GM12875 (cell line): ENCODE results near the gene C19orf33.

ENCODE experiments used
- H3K4me3 ChIP-seq: one replicate; pipeline ENCODE4 v1.5.1; 2011; ENCODE audit warnings: low read depth, low read length, control low read depth
- CTCF ChIP-seq: IDR thresholded peaks from 2 replicates; pipeline ENCODE4 v1.5.1; 2011; ENCODE audit warnings: low read depth, mild to moderate bottlenecking, control low read depth, inconsistent platforms, low read length, moderate library complexity, borderline replicate concordance; ENCODE audit not compliant: insufficient read depth

Gene C19orf33

DNA sequence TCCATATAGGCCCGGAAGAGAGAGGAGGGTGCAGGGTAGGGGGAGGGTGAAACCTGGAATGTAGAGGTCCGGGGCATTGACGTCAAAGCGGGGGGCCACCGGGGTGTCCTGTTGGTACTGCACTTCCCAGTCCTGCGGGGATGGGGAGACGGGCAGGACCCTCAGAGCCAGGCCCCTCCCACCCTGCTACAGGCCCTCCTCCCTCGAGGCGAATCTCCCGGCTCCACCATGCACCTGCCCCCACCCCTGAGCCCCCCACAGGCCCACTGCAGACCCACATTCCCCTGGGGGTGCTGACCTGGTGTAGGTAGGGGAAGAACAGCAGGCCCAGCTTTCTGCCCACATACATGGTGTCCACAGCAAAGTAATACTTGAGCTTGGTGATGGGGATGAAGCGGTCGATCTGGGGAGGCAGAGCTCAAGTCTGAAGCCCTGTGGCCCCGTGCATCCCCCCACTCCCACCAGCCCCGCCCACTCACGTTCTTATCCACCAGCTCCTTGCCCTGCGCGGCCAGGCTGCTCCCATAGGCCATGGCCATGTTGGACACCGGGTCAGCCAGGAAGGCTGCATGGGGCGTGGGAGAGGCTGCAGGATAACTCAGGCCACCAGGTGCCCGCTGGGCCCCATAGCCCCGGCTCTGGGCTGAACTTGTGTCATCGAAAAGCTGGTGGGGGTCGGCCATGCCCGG lies 5.0 kb downstream of the C19orf33 start:
- TF ChIP-seq CTCF: no peak
- H3K4me3 ChIP-seq: no peak overlapping the region

- TF ChIP-seq CTCF: no peak
These were observed 5.7 kb downstream of the C19orf33 start for GRCh38 chr19:38309615-38310278.

DNA sequence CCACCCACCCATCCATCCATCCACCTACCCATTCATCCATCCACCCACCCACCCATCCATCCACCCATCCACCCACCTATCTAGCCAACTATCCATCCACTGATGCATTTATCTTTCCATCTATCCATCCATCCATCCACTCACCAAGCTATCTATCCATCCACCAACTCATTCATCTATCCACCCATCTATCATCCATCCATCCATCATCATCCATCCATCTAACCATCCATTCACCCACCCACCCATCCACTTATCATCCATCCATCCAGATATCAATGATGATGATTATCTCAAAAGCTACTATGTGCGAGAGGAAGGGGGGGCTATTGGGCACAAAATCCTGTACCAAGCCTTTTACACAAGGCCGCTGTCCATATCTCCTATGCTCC lies 6.2 kb downstream of the C19orf33 start:
- H3K4me3 ChIP-seq: no peak overlapping the region
- no peak for TF ChIP-seq CTCF

More at GRCh38 chr19:38309615-38310278, 5.7 kb downstream of the C19orf33 start:
- no peak overlapping the region for H3K4me3 ChIP-seq

DNA sequence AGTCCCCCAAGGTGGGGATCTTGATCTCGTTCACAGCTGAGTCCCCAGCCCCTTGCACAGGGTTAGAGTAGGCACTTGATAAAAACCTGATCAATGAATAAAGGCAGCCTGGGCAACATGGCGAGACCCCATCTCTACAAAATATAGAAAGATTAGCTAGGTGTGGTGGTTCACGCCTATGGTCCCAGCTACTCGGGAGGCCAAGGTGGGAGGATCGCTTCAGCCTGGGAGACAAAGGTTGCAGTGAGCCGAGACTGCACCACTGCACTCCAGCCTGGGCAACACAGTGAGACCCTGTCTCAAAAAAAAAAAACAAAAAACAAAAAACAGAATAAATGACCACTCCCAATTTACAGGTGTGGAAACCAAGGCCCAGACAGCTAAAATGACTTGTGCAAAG lies 6.9 kb downstream of the C19orf33 start:
- no peak for TF ChIP-seq CTCF

DNA sequence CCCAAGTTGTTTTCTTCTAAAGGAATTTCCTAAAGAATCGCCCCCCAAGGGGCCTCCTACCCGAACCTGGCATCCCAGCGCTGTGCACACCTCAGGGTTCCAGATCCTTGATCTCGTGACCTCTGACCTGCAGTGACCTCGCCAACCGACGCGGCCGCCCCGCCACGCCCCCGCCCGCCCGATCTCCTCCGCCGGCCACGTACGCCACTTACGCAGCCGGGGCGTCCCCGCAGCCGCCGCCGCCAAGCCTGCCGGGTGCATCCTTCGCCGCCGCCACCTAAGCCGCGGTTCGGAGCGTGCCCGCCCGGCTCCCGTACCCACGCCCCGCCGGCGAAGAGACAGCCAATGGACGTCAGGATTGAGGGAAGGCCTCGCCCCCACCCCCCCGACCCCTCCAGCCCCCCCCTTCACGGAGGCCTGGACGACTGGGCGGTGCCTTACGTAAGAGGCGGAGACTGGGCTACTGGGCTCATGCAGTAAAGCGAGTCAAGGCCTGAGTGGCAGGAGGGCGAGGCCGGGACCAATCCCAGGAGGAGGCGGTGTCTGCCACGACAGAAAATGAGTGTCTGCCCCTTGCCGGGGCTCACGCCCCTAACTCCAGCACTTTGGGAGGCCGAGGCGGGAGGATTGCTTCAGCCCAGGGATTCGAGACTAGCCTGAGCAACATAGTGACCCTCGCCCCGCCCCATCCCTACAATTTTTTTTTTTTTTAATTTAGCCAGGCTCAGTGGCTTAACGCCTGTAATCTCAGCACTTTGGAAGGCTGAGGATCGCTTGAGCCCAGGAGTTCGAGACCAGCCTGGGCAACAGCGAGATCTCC lies 11.8 kb downstream of the C19orf33 start, which contains the start of gene YIF1B:
Gene YIF1B (minus strand): TSS at position 291 of the 820 bp plus-strand sequence. CDS start 30 bp downstream, at position 261.
- H3K4me3 ChIP-seq: peak within 1 kb of the TSS; percentile 88
- no peak for TF ChIP-seq CTCF

More for the DNA sequence above, 6.9 kb downstream of the C19orf33 start:
- no peak overlapping the region for H3K4me3 ChIP-seq

- no peak for TF ChIP-seq CTCF
- peak overlapping the region; percentile 57 for H3K4me3 ChIP-seq
These were observed 12.5 kb downstream of the C19orf33 start for GRCh38 chr19:38316477-38317067.
